ENCODE results near the gene VAV1. TPM values are rescaled to one million over a fixed set of nuclear protein-coding genes. Genes with fewer than 3 reads are reported as not detected.

Gene VAV1
- total and polyA plus RNA-seq, 10 of the 15 experiments (the other 5 are each of a cell fraction or from before 2014, with no cell fraction given): 1.6 to 76.8 (median 40.7) TPM

GRCh38 chr19:6801485-6802086 lies 29.1 kb downstream of the VAV1 start (continued):
- TF ChIP-seq EZH2 (IDR thresholded peaks at IDR 0.05; ENCODE audit: borderline replicate concordance, control insufficient read depth, low read depth, low read length) (no peak), SUZ12 (IDR thresholded peaks at IDR 0.05; ENCODE audit: unreplicated experiment) (no peak), NR2C1 (IDR thresholded peaks at IDR 0.05) (no peak), RAD21 (IDR thresholded peaks at IDR 0.05; ENCODE audit: insufficient read depth, low read depth, low read length) (no peak), CBX3 (IDR thresholded peaks at IDR 0.05; ENCODE audit: borderline replicate concordance, low read depth) (no peak), CBFB (IDR thresholded peaks at IDR 0.05; ENCODE audit: low read depth) (no peak; the same call in 1 of the 2 replicates), SMC3 (IDR thresholded peaks at IDR 0.05; ENCODE audit: borderline replicate concordance, low read length) (no peak), KDM1A (IDR thresholded peaks at IDR 0.05; ENCODE audit: borderline replicate concordance) (no peak), BACH1 (IDR thresholded peaks at IDR 0.05; ENCODE audit: borderline replicate concordance) (no peak; the same call in 1 of the 2 replicates), MEF2B (IDR thresholded peaks at IDR 0.05; ENCODE audit: partially characterized antibody, poor library complexity, severe bottlenecking) (peak; percentile 9), HDAC6 (IDR thresholded peaks at IDR 0.05; ENCODE audit: unreplicated experiment) (no peak), PAX5 (IDR thresholded peaks at IDR 0.05; ENCODE audit: borderline replicate concordance, low read depth, low read length) (no peak), TCF12 (IDR thresholded peaks at IDR 0.05; ENCODE audit: low read depth, low read length) (peak; percentile 60; the same call in 1 of the 2 replicates), TCF3 (IDR thresholded peaks at IDR 0.05; ENCODE audit: borderline replicate concordance, insufficient read depth, low read depth, low read length) (no peak), PML (IDR thresholded peaks at IDR 0.05; ENCODE audit: low read length) (peak; percentile 13; the same call in 1 of the 2 replicates), ZNF217 (IDR thresholded peaks at IDR 0.05) (peak; percentile 54), CBX5 (IDR thresholded peaks at IDR 0.05; ENCODE audit: low read depth) (no peak), BMI1 (IDR thresholded peaks at IDR 0.05; ENCODE audit: borderline replicate concordance) (no peak; the same call in 1 of the 2 replicates), ZNF274 (IDR thresholded peaks at IDR 0.05; ENCODE audit: insufficient read depth, insufficient read length) (no peak), ESRRA (IDR thresholded peaks at IDR 0.05; ENCODE audit: low read length) (no peak), ZNF24 (IDR thresholded peaks at IDR 0.05) (no peak)
- TF ChIP-seq, protein P1, sequence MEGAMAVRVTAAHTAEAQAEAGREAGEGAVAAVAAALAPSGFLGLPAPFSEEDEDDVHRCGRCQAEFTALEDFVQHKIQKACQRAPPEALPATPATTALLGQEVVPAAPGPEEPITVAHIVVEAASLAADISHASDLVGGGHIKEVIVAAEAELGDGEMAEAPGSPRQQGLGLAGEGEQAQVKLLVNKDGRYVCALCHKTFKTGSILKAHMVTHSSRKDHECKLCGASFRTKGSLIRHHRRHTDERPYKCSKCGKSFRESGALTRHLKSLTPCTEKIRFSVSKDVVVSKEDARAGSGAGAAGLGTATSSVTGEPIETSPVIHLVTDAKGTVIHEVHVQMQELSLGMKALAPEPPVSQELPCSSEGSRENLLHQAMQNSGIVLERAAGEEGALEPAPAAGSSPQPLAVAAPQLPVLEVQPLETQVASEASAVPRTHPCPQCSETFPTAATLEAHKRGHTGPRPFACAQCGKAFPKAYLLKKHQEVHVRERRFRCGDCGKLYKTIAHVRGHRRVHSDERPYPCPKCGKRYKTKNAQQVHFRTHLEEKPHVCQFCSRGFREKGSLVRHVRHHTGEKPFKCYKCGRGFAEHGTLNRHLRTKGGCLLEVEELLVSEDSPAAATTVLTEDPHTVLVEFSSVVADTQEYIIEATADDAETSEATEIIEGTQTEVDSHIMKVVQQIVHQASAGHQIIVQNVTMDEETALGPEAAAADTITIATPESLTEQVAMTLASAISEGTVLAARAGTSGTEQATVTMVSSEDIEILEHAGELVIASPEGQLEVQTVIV (IDR thresholded peaks at IDR 0.05; ENCODE audit: borderline replicate concordance, partially characterized antibody): peak; percentile 63
- TF ChIP-seq, protein P2, sequence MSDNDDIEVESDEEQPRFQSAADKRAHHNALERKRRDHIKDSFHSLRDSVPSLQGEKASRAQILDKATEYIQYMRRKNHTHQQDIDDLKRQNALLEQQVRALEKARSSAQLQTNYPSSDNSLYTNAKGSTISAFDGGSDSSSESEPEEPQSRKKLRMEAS (IDR thresholded peaks at IDR 0.05; ENCODE audit: low read depth, low read length): no peak
- TF ChIP-seq, protein P3, sequence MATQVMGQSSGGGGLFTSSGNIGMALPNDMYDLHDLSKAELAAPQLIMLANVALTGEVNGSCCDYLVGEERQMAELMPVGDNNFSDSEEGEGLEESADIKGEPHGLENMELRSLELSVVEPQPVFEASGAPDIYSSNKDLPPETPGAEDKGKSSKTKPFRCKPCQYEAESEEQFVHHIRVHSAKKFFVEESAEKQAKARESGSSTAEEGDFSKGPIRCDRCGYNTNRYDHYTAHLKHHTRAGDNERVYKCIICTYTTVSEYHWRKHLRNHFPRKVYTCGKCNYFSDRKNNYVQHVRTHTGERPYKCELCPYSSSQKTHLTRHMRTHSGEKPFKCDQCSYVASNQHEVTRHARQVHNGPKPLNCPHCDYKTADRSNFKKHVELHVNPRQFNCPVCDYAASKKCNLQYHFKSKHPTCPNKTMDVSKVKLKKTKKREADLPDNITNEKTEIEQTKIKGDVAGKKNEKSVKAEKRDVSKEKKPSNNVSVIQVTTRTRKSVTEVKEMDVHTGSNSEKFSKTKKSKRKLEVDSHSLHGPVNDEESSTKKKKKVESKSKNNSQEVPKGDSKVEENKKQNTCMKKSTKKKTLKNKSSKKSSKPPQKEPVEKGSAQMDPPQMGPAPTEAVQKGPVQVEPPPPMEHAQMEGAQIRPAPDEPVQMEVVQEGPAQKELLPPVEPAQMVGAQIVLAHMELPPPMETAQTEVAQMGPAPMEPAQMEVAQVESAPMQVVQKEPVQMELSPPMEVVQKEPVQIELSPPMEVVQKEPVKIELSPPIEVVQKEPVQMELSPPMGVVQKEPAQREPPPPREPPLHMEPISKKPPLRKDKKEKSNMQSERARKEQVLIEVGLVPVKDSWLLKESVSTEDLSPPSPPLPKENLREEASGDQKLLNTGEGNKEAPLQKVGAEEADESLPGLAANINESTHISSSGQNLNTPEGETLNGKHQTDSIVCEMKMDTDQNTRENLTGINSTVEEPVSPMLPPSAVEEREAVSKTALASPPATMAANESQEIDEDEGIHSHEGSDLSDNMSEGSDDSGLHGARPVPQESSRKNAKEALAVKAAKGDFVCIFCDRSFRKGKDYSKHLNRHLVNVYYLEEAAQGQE (IDR thresholded peaks at IDR 0.05; ENCODE audit: low read depth, low read length): 0 out of 2 replicates have a peak, but pooled peaks have one; percentile 14
- TF ChIP-seq, protein P4, sequence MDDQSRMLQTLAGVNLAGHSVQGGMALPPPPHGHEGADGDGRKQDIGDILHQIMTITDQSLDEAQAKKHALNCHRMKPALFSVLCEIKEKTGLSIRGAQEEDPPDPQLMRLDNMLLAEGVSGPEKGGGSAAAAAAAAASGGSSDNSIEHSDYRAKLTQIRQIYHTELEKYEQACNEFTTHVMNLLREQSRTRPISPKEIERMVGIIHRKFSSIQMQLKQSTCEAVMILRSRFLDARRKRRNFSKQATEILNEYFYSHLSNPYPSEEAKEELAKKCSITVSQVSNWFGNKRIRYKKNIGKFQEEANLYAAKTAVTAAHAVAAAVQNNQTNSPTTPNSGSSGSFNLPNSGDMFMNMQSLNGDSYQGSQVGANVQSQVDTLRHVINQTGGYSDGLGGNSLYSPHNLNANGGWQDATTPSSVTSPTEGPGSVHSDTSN (IDR thresholded peaks at IDR 0.05; ENCODE audit: insufficient replicate concordance, low read depth, low read length): no peak

All from GM12878 (cell line).